Adrenal gland (tissue), 12 donors: ENCODE measurements around the gene STK32C. TPM values are rescaled to one million over a fixed set of nuclear protein-coding genes. Genes with fewer than 3 reads are reported as not detected.
A peak's percentile ranks its signal among the peaks of the same experiment; 100 is the strongest.

Source experiments
- DNase-seq, 7 donors: peaks; one replicate each; pipeline ENCODE4 v3.0.0-alpha.2; 2019 to 2020
- H3K27ac ChIP-seq, 5 donors: fragments of 200-600 bp; sonication (generic) in 4 of 5; 1 replicate in 3 of 5; 2 replicates in 2 of 5; pipeline versions ENCODE4 v1.5.1 to v1.8.0; 2016 to 2020; ENCODE audit warnings: mild to moderate bottlenecking in 1 of 5
- H3K27me3 ChIP-seq: fragments of 200-600 bp; 2 replicates; pipeline ENCODE4 v1.8.0; 2021
- H3K36me3 ChIP-seq, 2 donors: fragments of 200-600 bp; replicated peaks in 1 of 2; 1 replicate in 1 of 2; 2 replicates in 1 of 2; pipeline versions ENCODE4 v1.5.1 to v1.8.0; 2018 to 2022
- H3K4me1 ChIP-seq, 2 donors: fragments of 200-600 bp; replicated peaks in 1 of 2; 1 replicate in 1 of 2; 2 replicates in 1 of 2; pipeline versions ENCODE4 v1.5.1 to v1.8.0; 2018 to 2021
- H3K4me3 ChIP-seq, 4 donors: fragments of 200-600 bp; sonication (generic) in 3 of 4; one replicate each; pipeline ENCODE4 v1.5.1; 2016 to 2018
- H3K9me3 ChIP-seq, 3 donors: fragments of 200-600 bp; sonication (generic) in 1 of 3; replicated peaks in 1 of 3; 1 replicate in 2 of 3; 2 replicates in 1 of 3; pipeline versions ENCODE4 v1.5.1 to v1.8.0; 2016 to 2021
- POLR2A ChIP-seq, 2 donors: fragments of 450-650 bp; IDR thresholded peaks; one replicate each; pipeline ENCODE4 v1.6.1; 2017; ENCODE audit warnings: antibody characterized with exemption in 2 of 2, mild to moderate bottlenecking in 2 of 2, moderate library complexity in 1 of 2
- WGBS, 4 donors: extraction: QIAGEN DNeasy Blood & Tissue Kit in 2 of 4; methylation state at CpG; one replicate each; pipeline versions ENCODE4 v1.1.5 to v1.1.7; 2013 to 2017; 5-methylcytosine and 5-hydroxymethylcytosine counted together
- intact Hi-C, 2 donors: fragments of 100-400 bp; cut with DNase I; formaldehyde crosslinking; loops; one replicate each; pipeline versions ENCODE4 v1.14.1 to v1.15.0; 2022 to 2023
- polyA plus RNA-seq, 3 donors: library from polyadenylated mRNA; stranded (reverse); fragments of 200-250 nt in 2 of 3; fragments of 350-450 nt in 1 of 3; fragmentation: Illumina TruSeq in 1 of 3; extraction: RNeasy Lipid Tissue Mini Kit (QIAGEN cat#74804) in 1 of 3; gene quantifications; one replicate each; pipeline ENCODE4 v1.2.3, GENCODE V29; 2013 to 2014
- total RNA-seq, 9 donors: library from RNA; depleted of rRNA in 4 of 9; stranded (reverse); fragments of >200 nt in 4 of 9; fragments of 120-200 nt in 1 of 9; fragmentation: NEBNext Ultra II Directional in 1 of 9; extraction: Animal tissue kit (Norgen Biotek cat#: 25700) in 1 of 9; gene quantifications; one replicate each; pipeline versions ENCODE4 v1.1.0 to v1.2.4, GENCODE V29; 2013 to 2023
- TF ChIP-seq, protein P1 (sequence below), 6 experiments: fragments of 450-650 bp in 4 of 6; fragments of 200-600 bp in 2 of 6; sonication (generic) in 1 of 6; IDR thresholded peaks; 1 replicate in 5 of 6; 2 replicates in 1 of 6; pipeline versions ENCODE4 v1.5.1 to v1.8.0; 2016 to 2021; ENCODE audit warnings: antibody characterized with exemption in 6 of 6, mild to moderate bottlenecking in 2 of 6, moderate library complexity in 1 of 6
- donor health status: healthy with polysubstance abuse.
- donor health status: Bipolar disorder and iron deficiency.
- donor health status: DM: yes; HTN: yes; CAD: no.
- donor health status: DM: no; HTN: no; CAD: no.
- donor health status: DM: no; HTN: no; CAD: no.
- donor health status: DM: yes; HTN: yes; CAD: no.

STK32C gene
- total and polyA plus RNA-seq, 12 donors: 2.8 to 36.5 (median 15.9) TPM

DNA sequence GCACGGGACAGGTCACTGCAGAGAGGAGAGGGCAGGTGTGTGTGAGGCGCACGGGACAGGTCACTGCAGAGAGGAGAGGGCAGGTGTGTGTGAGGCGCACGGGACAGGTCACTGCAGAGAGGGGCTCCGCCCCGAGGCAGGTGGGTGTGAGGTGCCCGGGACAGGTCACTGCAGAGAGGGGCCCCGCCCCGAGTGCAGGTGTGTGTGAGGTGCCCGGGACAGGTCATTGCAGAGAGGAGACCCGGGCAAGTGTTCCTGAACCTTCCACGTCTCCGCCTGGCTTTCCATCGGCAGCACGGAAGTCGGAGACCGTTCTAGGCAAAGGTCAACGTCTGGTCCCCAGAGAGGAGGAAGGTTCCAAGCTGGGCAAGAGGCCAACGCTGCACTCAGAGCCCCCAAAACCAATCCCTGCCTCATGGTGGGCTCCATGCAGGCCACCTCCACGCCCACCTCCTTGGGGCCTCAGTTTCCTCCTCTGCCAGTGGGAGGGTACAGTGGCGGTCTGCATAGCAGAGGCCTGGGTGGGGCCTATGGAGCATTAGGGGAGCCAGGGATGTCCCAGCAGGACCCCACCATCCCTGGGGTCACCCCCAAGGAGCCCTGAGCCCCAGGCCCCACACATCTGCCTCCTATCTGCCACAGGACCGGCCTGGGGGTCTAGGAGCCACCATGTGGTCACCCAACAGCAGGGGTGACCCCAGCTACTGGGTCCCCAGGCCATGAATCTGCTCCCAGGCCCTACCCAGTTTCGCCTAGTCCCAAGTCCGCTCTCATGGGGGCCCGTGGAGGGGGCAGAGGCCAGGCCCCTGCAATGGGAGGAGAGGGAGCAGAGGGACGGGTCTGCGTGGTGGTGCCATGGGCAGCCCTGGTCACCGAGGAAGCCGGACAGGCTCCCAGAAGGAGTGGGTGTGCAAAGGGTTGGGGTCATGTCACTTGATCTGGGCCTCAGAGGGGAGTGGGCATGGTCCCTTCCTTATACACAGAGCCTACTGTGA is 57.0 kb downstream of the STK32C start:
- DNase-seq: no peak
- intact Hi-C loops: no loop called here
- Histone ChIP-seq H3K27me3 (no peaks in the 10 kb centered on the region), H3K27ac (no peak overlapping the region), H3K36me3 (no peaks in the 10 kb centered on the region), H3K9me3 (no peaks in the 10 kb centered on the region), H3K4me1 (no peaks in the 10 kb centered on the region), H3K4me3 (no peak overlapping the region)
- TF ChIP-seq, protein P1, sequence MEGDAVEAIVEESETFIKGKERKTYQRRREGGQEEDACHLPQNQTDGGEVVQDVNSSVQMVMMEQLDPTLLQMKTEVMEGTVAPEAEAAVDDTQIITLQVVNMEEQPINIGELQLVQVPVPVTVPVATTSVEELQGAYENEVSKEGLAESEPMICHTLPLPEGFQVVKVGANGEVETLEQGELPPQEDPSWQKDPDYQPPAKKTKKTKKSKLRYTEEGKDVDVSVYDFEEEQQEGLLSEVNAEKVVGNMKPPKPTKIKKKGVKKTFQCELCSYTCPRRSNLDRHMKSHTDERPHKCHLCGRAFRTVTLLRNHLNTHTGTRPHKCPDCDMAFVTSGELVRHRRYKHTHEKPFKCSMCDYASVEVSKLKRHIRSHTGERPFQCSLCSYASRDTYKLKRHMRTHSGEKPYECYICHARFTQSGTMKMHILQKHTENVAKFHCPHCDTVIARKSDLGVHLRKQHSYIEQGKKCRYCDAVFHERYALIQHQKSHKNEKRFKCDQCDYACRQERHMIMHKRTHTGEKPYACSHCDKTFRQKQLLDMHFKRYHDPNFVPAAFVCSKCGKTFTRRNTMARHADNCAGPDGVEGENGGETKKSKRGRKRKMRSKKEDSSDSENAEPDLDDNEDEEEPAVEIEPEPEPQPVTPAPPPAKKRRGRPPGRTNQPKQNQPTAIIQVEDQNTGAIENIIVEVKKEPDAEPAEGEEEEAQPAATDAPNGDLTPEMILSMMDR (IDR thresholded peaks at IDR 0.05): no peak
- TF ChIP-seq POLR2A (IDR thresholded peaks at IDR 0.05): no peak
- 90 to 95% (median 93%) methylated on average over 5 to 27 of the region's 30 CpGs for WGBS, 4 donors

DNA sequence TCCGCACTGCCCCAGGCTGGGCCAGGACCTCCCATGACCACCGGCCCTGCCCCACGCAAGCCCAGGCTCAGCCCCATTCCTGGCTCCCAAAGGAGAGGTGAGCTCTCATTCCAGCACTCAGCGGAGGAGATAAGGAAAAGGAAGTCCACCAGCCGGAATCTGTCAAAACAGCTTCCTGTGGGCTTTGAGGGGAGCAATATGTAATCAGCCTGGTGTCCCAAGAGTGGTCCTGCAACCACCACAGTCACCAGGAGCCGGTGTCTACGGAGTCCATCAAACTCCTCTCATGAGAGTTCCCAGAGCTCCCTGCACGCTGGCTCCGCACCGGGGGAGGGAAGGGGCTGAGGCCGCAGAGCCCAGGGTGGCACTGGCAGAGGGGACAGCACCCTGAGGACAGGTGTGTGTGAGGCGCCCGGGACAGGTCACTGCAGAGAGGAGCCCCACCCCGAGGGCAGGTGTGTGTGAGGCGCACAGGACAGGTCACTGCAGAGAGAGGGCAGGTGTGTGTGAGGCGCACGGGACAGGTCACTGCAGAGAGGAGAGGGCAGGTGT is 57.9 kb downstream of the STK32C start:
- no peak overlapping the region for H3K27ac ChIP-seq
- DNase-seq: no peak
- WGBS, 4 donors: 73 to 85% (median 79%) methylated on average over 10 to 17 of the region's 17 CpGs
- no peak for TF ChIP-seq POLR2A (IDR thresholded peaks at IDR 0.05)
- TF ChIP-seq, protein P1 (IDR thresholded peaks at IDR 0.05): no peak
- H3K36me3 ChIP-seq: no peaks in the 10 kb centered on the region
- no peaks in the 10 kb centered on the region for H3K9me3 ChIP-seq
- H3K4me3 ChIP-seq: no peak overlapping the region
- intact Hi-C loops: no loop called here
- no peaks in the 10 kb centered on the region for H3K27me3 ChIP-seq
- H3K4me1 ChIP-seq: no peaks in the 10 kb centered on the region

DNA sequence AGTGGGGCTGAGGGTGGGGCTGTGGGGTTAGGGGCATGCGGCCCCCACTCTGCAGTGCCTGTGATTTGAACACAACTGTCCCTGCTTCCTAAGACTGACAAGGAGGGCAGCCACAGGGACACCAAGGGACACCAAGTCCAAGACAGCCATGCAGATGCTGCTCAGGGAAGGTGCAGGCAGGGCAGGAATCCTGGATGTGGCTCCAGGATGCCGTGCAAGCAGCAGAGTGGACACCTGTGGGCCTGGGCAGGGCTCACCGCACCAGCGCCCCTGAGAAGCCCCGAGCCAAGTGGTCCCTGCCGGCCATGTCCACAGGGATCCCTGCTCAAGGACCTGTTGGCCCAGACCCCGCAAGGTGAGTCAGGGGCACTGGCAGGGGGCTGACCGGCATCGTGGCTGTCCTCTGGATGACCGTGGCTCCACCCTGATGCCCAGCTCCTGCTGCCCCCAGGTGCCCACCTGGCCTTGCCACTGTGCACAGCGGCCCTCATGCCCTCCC is 58.5 kb downstream of the STK32C start:
- Histone ChIP-seq H3K9me3 (no peaks in the 10 kb centered on the region), H3K36me3 (no peaks in the 10 kb centered on the region), H3K27me3 (no peaks in the 10 kb centered on the region), H3K4me3 (no peak overlapping the region), H3K27ac (no peak overlapping the region), H3K4me1 (no peaks in the 10 kb centered on the region)
- no peak for DNase-seq
- no peak for TF ChIP-seq POLR2A (IDR thresholded peaks at IDR 0.05)
- TF ChIP-seq, protein P1 (IDR thresholded peaks at IDR 0.05): no peak
- intact Hi-C loops: no loop called here
- 50 to 86% (median 81%) methylated on average over 1 to 11 of the region's 11 CpGs for WGBS, 4 donors

DNA sequence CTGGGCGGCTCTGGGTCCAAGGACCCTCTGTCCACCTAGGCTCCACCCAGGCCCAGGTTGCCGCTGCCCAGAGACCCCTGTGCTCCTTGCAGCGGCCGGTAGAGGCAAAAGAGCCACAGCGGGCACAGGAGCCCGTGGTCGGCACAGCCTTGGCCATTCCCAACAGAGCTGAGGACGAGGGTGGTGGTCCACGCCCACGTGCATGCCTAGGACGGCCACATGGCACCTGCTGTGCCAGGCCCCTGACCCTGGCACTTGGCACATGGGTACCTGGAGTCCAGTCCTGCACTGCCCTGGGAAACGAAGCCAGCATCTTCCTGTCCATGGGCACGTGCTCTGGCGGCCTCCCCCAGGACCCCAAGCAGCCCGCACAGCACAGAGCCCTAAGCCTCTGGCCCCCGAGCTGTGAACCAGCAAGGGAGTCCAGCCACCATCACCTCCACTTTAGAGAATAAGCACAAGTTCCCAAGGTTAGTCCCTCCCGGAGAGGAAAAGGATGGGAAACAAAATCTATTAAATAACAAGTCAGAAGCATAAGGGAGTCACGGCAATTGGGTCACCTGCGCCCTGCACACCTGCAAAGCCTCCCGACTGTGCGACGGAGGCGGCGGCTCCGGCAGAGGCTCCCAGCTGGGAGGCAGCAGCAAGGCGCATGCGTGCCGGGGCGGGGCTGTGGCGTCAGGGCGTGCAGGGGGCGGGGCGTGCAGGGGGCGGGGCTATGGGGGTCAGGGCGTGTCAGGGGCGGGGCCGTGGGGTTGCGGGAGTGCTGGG is 59.1 kb downstream of the STK32C start:
- intact Hi-C loops: no loop called here
- TF ChIP-seq POLR2A (IDR thresholded peaks at IDR 0.05): no peak
- TF ChIP-seq, protein P1 (IDR thresholded peaks at IDR 0.05): no peak

More for the DNA sequence above, 59.1 kb downstream of the STK32C start:
- Histone ChIP-seq H3K36me3 (no peaks in the 10 kb centered on the region), H3K27ac (no peak overlapping the region), H3K27me3 (no peaks in the 10 kb centered on the region), H3K9me3 (no peaks in the 10 kb centered on the region), H3K4me3 (no peak overlapping the region), H3K4me1 (no peaks in the 10 kb centered on the region)
- WGBS, 4 donors: 54 to 79% (median 59%) methylated on average over 22 to 38 of the region's 38 CpGs
- DNase-seq: peak in 5 of 7 donors; percentile 48 to 60 (median 52)
